Stimulated activated CD4-positive, alpha-beta T cell treated with anti-CD3 and anti-CD28 coated beads, Interleukin-1b, Interleukin-23, amount 100 ng/mL, for 48 hours (primary cell): Measurements from ENCODE around the gene SRRD.

Experiments used
- DNase-seq: peaks from one replicate; pipeline ENCODE4 v3.0.0-alpha.2; 2020

SRRD gene

GRCh38 chr22:26453812-26454500 is 29.7 kb upstream of the SRRD start:
- no peak for DNase-seq

GRCh38 chr22:26457661-26458272 is 25.9 kb upstream of the SRRD start:
- DNase-seq: no peak

GRCh38 chr22:26460202-26460601 is 23.5 kb upstream of the SRRD start:
- no peak for DNase-seq

- no peak for DNase-seq
Measured at GRCh38 chr22:26461188-26461810, 22.4 kb upstream of the SRRD start.

- no peak for DNase-seq
Measured at GRCh38 chr22:26462051-26462450, 21.6 kb upstream of the SRRD start.

- DNase-seq: no peak
Measured at GRCh38 chr22:26462641-26463040, 21.0 kb upstream of the SRRD start.

GRCh38 chr22:26463101-26463661 is 20.5 kb upstream of the SRRD start:
- no peak for DNase-seq

GRCh38 chr22:26463688-26464087 is 20.0 kb upstream of the SRRD start:
- DNase-seq: no peak

- DNase-seq: no peak
Measured at GRCh38 chr22:26464312-26464711, 19.4 kb upstream of the SRRD start.

GRCh38 chr22:26466196-26466595 is 17.5 kb upstream of the SRRD start:
- DNase-seq: no peak

GRCh38 chr22:26470807-26471206 is 12.9 kb upstream of the SRRD start:
- DNase-seq: no peak

- no peak for DNase-seq
Measured at GRCh38 chr22:26471522-26471921, 12.2 kb upstream of the SRRD start.

- no peak for DNase-seq
Measured at GRCh38 chr22:26474682-26475081, 9.0 kb upstream of the SRRD start.

GRCh38 chr22:26476705-26477340 is 6.9 kb upstream of the SRRD start:
- DNase-seq: no peak

- no peak for DNase-seq
Measured at GRCh38 chr22:26477341-26477731, 6.3 kb upstream of the SRRD start.

GRCh38 chr22:26479043-26479791 is 4.5 kb upstream of the SRRD start:
- no peak for DNase-seq

GRCh38 chr22:26479792-26480610 is 3.7 kb upstream of the SRRD start:
- no peak for DNase-seq

GRCh38 chr22:26480611-26480932 is 3.1 kb upstream of the SRRD start:
- DNase-seq: no peak

GRCh38 chr22:26481112-26481693 is 2.5 kb upstream of the SRRD start:
- DNase-seq: no peak

GRCh38 chr22:26481694-26482093 is 2.0 kb upstream of the SRRD start:
- no peak for DNase-seq

- no peak for DNase-seq
Measured at GRCh38 chr22:26482161-26482560, 1.5 kb upstream of the SRRD start.

- DNase-seq: no peak
Measured at GRCh38 chr22:26483043-26483438, 636 bp upstream of the SRRD start.
